HepG2 (cell line): ENCODE results near the gene SASS6. TPM values are rescaled to one million over a fixed set of nuclear protein-coding genes. Genes with fewer than 3 reads are reported as not detected.

ENCODE experiments used
- ATAC-seq: fragments of 200-7000 bp; cut with Tn5 transposase; 3 replicates; pipeline ENCODE4 v1.9.1; 2020; ENCODE audit warnings: mild to moderate bottlenecking, moderate library complexity
- BruUV-seq: library from RNA; stranded (reverse); fragments of 400-500 nt; replicated peaks from 2 replicates; lab custom pipeline; 2021; lab: Mats Ljungman, UMichigan
- CTCF ChIA-PET: fragments of 300-600 bp; formaldehyde crosslinking; extraction: SDS; loops from one replicate; lab custom pipeline; 2021; ENCODE audit warnings: low total read pairs, inconsistent platforms, low intra/inter-chr PET ratio; lab: Yijun Ruan, JAX
- POLR2A ChIA-PET: fragments of 350-600 bp; sonication (Branson Sonifier 250); formaldehyde crosslinking; loops from one replicate; lab custom pipeline; 2020; ENCODE audit warnings: antibody characterized with exemption, inconsistent platforms; lab: Yijun Ruan, JAX
- DNase-seq: peaks from one replicate; pipeline ENCODE4 v3.0.0-alpha.2; 2015; ENCODE audit warnings: low spot score
- FAIRE-seq: peaks from 3 replicates; lab custom pipeline; 2011; peaks lifted over from hg19 to GRCh38; lab: Jason Lieb, UNC
- H2AFZ ChIP-seq: one replicate; pipeline ENCODE4 v1.6.1; 2011; ENCODE audit warnings: low read length, inconsistent platforms
- H3K27ac ChIP-seq: fragments of 300-600 bp; 3 replicates; pipeline ENCODE4 v1.8.0; 2011; ENCODE audit warnings: mixed run types, mild to moderate bottlenecking, mixed read lengths, low read length, inconsistent platforms; ENCODE audit not compliant: insufficient read depth; ENCODE audit errors: extremely low read length
- H3K27me3 ChIP-seq, 2 experiments: fragments of 200-600 bp in 1 of 2; 2 replicates in 1 of 2; 3 replicates in 1 of 2; pipeline versions ENCODE4 v1.6.0 to v1.8.0; 2011; ENCODE audit warnings: low read length in 2 of 2, mild to moderate bottlenecking in 2 of 2, moderate library complexity in 2 of 2, inconsistent platforms in 1 of 2; ENCODE audit not compliant: insufficient read depth in 2 of 2, control insufficient read depth in 1 of 2
- H3K36me3 ChIP-seq, 2 experiments: fragments of 200-600 bp in 1 of 2; replicated peaks in 1 of 2; 2 replicates in 1 of 2; 3 replicates in 1 of 2; pipeline versions ENCODE4 v1.5.1 to v1.8.0; 2011; ENCODE audit warnings: low read length in 2 of 2, inconsistent platforms in 1 of 2; ENCODE audit not compliant: insufficient read depth in 2 of 2, control insufficient read depth in 1 of 2
- H3K4me1 ChIP-seq: 2 replicates; pipeline ENCODE4 v1.5.1; 2012; ENCODE audit warnings: low read length, inconsistent platforms; ENCODE audit not compliant: insufficient read depth
- H3K4me2 ChIP-seq: 2 replicates; pipeline ENCODE4 v1.6.0; 2011; ENCODE audit warnings: low read depth, low read length, inconsistent platforms
- H3K4me3 ChIP-seq, 3 experiments: fragments of 200-600 bp in 1 of 3; sonication (generic), shearing (Covaris generic) in 1 of 3; replicated peaks in 1 of 3; 2 replicates each; pipeline ENCODE4 v1.5.1; 2011 to 2016; ENCODE audit warnings: low read length in 3 of 3, inconsistent platforms in 2 of 3, low read depth in 2 of 3, mild to moderate bottlenecking in 2 of 3, control low read depth in 1 of 3, mixed read lengths in 1 of 3; ENCODE audit not compliant: insufficient read depth in 1 of 3
- H3K79me2 ChIP-seq: one replicate; pipeline ENCODE4 v1.6.1; 2011; ENCODE audit warnings: low read length, inconsistent platforms; ENCODE audit not compliant: insufficient read depth
- H3K9ac ChIP-seq: 2 replicates; pipeline ENCODE4 v1.6.0; 2011; ENCODE audit warnings: mild to moderate bottlenecking, low read depth, low read length, inconsistent platforms; ENCODE audit not compliant: insufficient read depth
- H3K9me3 ChIP-seq: 2 replicates; pipeline ENCODE4 v1.5.1; 2012; ENCODE audit warnings: mild to moderate bottlenecking, low read length
- H4K20me1 ChIP-seq: 2 replicates; pipeline ENCODE4 v1.6.0; 2011; ENCODE audit warnings: inconsistent platforms, mild to moderate bottlenecking, low read length, moderate library complexity; ENCODE audit not compliant: insufficient read depth
- DMAP1 ChIP-seq: IDR thresholded peaks from 2 replicates; pipeline ENCODE4 v1.6.1; 2016
- GTF2F1 ChIP-seq: fragments of 150-350 bp; IDR thresholded peaks from 2 replicates; pipeline ENCODE4 v1.6.1; 2014; ENCODE audit warnings: low read length
- MED1 ChIP-seq: sonication (generic); formaldehyde crosslinking; IDR thresholded peaks from 2 replicates; pipeline ENCODE4 v1.4.0; 2020; ENCODE audit warnings: missing genetic modification reagents
- NR1H2 ChIP-seq: sonication (generic); formaldehyde crosslinking; IDR thresholded peaks from 2 replicates; pipeline ENCODE4 v1.8.1; 2022; ENCODE audit warnings: low read depth, missing genetic modification reagents, borderline replicate concordance
- PHF21A ChIP-seq: sonication (generic); formaldehyde crosslinking; IDR thresholded peaks from 2 replicates; pipeline ENCODE4 v1.5.0; 2020; ENCODE audit warnings: mild to moderate bottlenecking, missing genetic modification reagents
- PHF5A ChIP-seq: IDR thresholded peaks from one replicate; pipeline ENCODE4 v1.6.1; 2018; ENCODE audit warnings: low read depth, missing genetic modification reagents; ENCODE audit not compliant: unreplicated experiment
- RAD51 ChIP-seq: fragments of 450-650 bp; IDR thresholded peaks from 2 replicates; pipeline ENCODE4 v1.6.1; 2016; ENCODE audit warnings: borderline replicate concordance
- SCMH1 ChIP-seq: sonication (generic); formaldehyde crosslinking; IDR thresholded peaks from 2 replicates; pipeline ENCODE4 v1.9.0; 2021; ENCODE audit warnings: missing genetic modification reagents, mild to moderate bottlenecking, borderline replicate concordance
- SSRP1 ChIP-seq: IDR thresholded peaks from 2 replicates; pipeline ENCODE4 v1.6.1; 2016; ENCODE audit warnings: control low read depth
- TBL1XR1 ChIP-seq: fragments of 150-350 bp; IDR thresholded peaks from 2 replicates; pipeline ENCODE4 v1.6.1; 2014; ENCODE audit warnings: borderline replicate concordance, low read length; ENCODE audit not compliant: partially characterized antibody
- ZNF121 ChIP-seq: sonication (generic); formaldehyde crosslinking; IDR thresholded peaks from 2 replicates; pipeline ENCODE4 v1.5.0; 2020; ENCODE audit warnings: mild to moderate bottlenecking, missing genetic modification reagents
- ZNF282 ChIP-seq: fragments of 450-650 bp; IDR thresholded peaks from 2 replicates; pipeline ENCODE4 v1.6.1; 2018; ENCODE audit not compliant: partially characterized antibody
- ZNF292 ChIP-seq: sonication (generic); formaldehyde crosslinking; IDR thresholded peaks from 2 replicates; pipeline ENCODE4 v1.8.1; 2022; ENCODE audit warnings: mild to moderate bottlenecking, low read depth, missing genetic modification reagents, borderline replicate concordance
- ZNF460 ChIP-seq: sonication (generic); formaldehyde crosslinking; IDR thresholded peaks from 2 replicates; pipeline ENCODE4 v1.5.1; 2020; ENCODE audit warnings: missing genetic modification reagents, mild to moderate bottlenecking, borderline replicate concordance
- WGBS: methylation state at CpG from one replicate; pipeline ENCODE4 v1.1.6; 2017; ENCODE audit warnings: low lambda C conversion rate; 5-methylcytosine and 5-hydroxymethylcytosine counted together
- in situ Hi-C: cut with HindIII; loops from 2 replicates; pipeline ENCODE4 v1.10.0; 2017; ENCODE audit warnings: low pct_unique_long_range_greater_than_20kb; ENCODE audit not compliant: extremely low pct_ligation_motif_present
- intact Hi-C: fragments of 100-400 bp; cut with micrococcal nuclease; formaldehyde crosslinking; loops from one replicate; pipeline ENCODE4 v1.10.0; 2022; ENCODE audit not compliant: unreplicated experiment
- polyA plus RNA-seq, 8 experiments: library from polyadenylated mRNA; depleted of rRNA in 3 of 8; stranded (reverse) in 7 of 8; unstranded in 1 of 8; fragments of >200 nt; fragmentation: Illumina TruSeq in 4 of 8; extraction: Trizol in 4 of 8; gene quantifications; 2 replicates each; pipeline versions ENCODE4 v1.2.1 to v1.2.3, GENCODE V29; 2011 to 2016; ENCODE audit warnings: low read depth in 4 of 8, missing spikeins in 1 of 8, mixed read lengths in 1 of 8; ENCODE audit not compliant: insufficient read depth in 1 of 8
- total RNA-seq, 5 experiments: library from RNA; depleted of rRNA; stranded (reverse); fragments of >200 nt; fragmentation: Illumina TruSeq; extraction: Trizol; gene quantifications; 2 replicates each; pipeline ENCODE4 v1.2.3, GENCODE V29; 2016; ENCODE audit warnings: low read depth in 1 of 5
- TF ChIP-seq, protein P1 (sequence below): sonication (generic); formaldehyde crosslinking; IDR thresholded peaks from 2 replicates; pipeline ENCODE4 v1.8.0; 2022; ENCODE audit warnings: low read depth, missing genetic modification reagents
- TF ChIP-seq, protein P2 (sequence below): IDR thresholded peaks from 2 replicates; pipeline ENCODE4 v1.6.1; 2016; ENCODE audit warnings: mild to moderate bottlenecking, missing biosample characterization, missing genetic modification reagents
- TF ChIP-seq, protein P3 (sequence below): sonication (generic); formaldehyde crosslinking; IDR thresholded peaks from 2 replicates; pipeline ENCODE4 v1.4.0; 2020; ENCODE audit warnings: missing genetic modification reagents, low read depth, mild to moderate bottlenecking, borderline replicate concordance

SASS6 gene
- total and polyA plus RNA-seq, 2 of the 13 experiments (the other 11 are each of a cell fraction or from before 2014, with no cell fraction given) = 2.3 to 10.7 TPM

DNA sequence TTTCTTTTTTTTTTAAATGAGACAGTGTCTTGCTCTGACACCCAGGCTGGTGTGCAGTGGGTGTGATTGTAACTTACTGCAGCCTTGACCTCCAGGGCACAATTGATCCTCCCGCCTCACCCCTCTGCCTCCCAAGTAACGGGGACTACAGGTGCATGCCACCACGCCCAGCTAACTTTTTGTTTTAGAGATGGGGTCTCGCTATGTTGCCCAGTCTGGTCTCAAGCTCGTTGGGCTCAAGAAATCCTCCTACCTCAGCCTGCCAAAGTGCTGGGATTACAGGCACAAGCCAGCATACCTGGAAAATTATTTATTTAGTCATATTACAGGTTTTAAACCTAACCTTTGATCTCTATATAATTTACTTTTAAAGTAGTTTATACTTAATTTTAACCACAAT is 32.0 kb upstream of the SASS6 start:
- CTCF ChIA-PET = no interaction called here
- Histone ChIP-seq H3K4me3 (no peak overlapping the region), H3K27me3 (no peaks in the 10 kb centered on the region), H4K20me1 (no peaks in the 10 kb centered on the region), H3K27ac (no peak overlapping the region), H3K9me3 (no peaks in the 10 kb centered on the region)
- intact Hi-C loops = no loop called here
- POLR2A ChIA-PET = no interaction called here
- no peak for DNase-seq
- FAIRE-seq = no peak
- TF ChIP-seq ZNF460 (peak; percentile 44; the same call in 1 of the 2 replicates), DMAP1 (CRISPR knock-in tag) (no peak), ZNF121 (CRISPR knock-in tag) (peak; percentile 53; the same call in 1 of the 2 replicates), SCMH1 (no peak), MED1 (CRISPR knock-in tag) (no peak)
- TF ChIP-seq, all 625 proteins: peak for 2
- no peak overlapping the region for H2AFZ ChIP-seq
- in situ Hi-C loops = no loop called here
- H3K4me1 ChIP-seq = no peaks in the 10 kb centered on the region
- H3K36me3 ChIP-seq = no peaks in the 10 kb centered on the region
- ATAC-seq = no peak
- H3K4me2 ChIP-seq = no peak overlapping the region
- no TSS peak for BruUV-seq
- H3K9ac ChIP-seq = no peak overlapping the region
- no peaks in the 10 kb centered on the region for H3K79me2 ChIP-seq
- whole genome bisulfite sequencing = 37% methylated on average over 5 of the region's 5 CpGs

DNA sequence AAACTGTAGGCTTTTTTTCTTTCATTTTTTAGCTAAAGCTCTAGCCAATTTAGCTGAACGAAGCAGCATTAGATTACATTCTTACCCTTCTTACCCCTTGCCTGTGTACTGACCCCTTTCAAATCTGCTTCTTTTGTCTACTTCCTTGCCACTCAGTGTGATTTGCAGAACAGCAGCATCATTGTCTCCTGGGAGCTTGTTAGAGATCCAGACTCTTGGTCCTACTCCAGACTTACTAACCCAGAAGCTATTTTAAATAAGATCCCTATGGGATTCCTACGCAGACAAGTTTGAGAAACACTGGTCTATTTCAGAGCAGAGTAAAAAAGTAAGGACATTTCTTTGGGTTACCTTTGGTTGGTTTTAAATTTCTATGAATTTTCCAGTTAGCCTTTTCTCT is 31.5 kb upstream of the SASS6 start:
- no peak for FAIRE-seq
- no peak for TF ChIP-seq TBL1XR1
- no peak for TF ChIP-seq RAD51
- TF ChIP-seq, protein P1, sequence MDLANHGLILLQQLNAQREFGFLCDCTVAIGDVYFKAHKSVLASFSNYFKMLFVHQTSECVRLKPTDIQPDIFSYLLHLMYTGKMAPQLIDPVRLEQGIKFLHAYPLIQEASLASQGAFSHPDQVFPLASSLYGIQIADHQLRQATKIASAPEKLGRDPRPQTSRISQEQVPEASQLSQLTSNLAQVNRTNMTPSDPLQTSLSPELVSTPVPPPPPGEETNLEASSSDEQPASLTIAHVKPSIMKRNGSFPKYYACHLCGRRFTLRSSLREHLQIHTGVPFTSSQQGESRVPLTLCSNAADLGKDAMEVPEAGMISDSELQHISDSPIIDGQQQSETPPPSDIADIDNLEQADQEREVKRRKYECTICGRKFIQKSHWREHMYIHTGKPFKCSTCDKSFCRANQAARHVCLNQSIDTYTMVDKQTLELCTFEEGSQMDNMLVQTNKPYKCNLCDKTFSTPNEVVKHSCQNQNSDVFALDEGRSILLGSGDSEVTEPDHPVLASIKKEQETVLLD = no peak
- TF ChIP-seq PHF21A (CRISPR knock-in tag) = no peak
- TF ChIP-seq ZNF292 (CRISPR knock-in tag) = no peak
- TF ChIP-seq SSRP1 = no peak
- TF ChIP-seq, protein P2, sequence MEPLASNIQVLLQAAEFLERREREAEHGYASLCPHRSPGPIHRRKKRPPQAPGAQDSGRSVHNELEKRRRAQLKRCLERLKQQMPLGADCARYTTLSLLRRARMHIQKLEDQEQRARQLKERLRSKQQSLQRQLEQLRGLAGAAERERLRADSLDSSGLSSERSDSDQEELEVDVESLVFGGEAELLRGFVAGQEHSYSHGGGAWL = no peak
- no peak for TF ChIP-seq GTF2F1
- TF ChIP-seq SCMH1 = no peak
- TF ChIP-seq NR1H2 = no peak
- TF ChIP-seq, protein P3, sequence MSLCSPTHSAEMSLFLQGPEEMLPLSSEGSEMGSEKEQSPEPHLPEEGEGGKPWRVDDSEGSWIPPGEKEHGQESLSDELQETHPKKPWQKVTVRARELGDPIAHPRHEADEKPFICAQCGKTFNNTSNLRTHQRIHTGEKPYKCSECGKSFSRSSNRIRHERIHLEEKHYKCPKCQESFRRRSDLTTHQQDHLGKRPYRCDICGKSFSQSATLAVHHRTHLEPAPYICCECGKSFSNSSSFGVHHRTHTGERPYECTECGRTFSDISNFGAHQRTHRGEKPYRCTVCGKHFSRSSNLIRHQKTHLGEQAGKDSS (CRISPR knock-in tag) = no peak
- TF ChIP-seq PHF5A = no peak
- TF ChIP-seq ZNF282 = no peak

More for the DNA sequence above, 31.5 kb upstream of the SASS6 start:
- Histone ChIP-seq H3K27me3 (no peaks in the 10 kb centered on the region), H3K9me3 (no peaks in the 10 kb centered on the region), H3K4me2 (no peak overlapping the region), H3K79me2 (no peaks in the 10 kb centered on the region), H3K4me1 (no peaks in the 10 kb centered on the region), H4K20me1 (no peaks in the 10 kb centered on the region), H3K4me3 (no peak overlapping the region), H2AFZ (no peak overlapping the region), H3K9ac (no peak overlapping the region), H3K36me3 (no peaks in the 10 kb centered on the region), H3K27ac (no peak overlapping the region)
- DNase-seq (no peak), ATAC-seq (no peak)
- in situ Hi-C loops (no loop called here), intact Hi-C loops (no loop called here)
- no TSS peak for BruUV-seq
- ChIA-PET CTCF (no interaction called here), POLR2A (no interaction called here)
- 20% methylated on average over 2 of the region's 2 CpGs for WGBS
